ENCODE measurements around the gene SLIT3.

DNA sequence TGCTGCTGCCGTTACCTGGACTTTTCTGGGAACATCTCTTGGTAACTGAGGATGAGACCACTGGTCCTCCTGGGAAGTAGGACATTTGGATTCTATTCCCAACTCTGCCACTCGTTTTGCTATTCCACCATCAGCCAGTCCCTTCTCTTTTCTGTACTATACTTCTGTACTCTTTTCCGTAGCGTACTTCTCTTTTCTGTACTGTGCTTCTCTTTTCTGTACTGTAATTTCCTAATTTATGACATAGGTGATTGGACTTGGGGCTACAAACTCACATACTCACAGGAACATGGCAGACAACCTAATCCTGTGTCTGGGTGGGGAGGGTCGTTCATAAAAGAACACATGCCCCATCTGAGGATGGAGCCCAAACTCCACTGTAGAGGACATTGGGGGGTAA is 386.4 kb downstream of the SLIT3 start:
- TF ChIP-seq, protein P1, sequence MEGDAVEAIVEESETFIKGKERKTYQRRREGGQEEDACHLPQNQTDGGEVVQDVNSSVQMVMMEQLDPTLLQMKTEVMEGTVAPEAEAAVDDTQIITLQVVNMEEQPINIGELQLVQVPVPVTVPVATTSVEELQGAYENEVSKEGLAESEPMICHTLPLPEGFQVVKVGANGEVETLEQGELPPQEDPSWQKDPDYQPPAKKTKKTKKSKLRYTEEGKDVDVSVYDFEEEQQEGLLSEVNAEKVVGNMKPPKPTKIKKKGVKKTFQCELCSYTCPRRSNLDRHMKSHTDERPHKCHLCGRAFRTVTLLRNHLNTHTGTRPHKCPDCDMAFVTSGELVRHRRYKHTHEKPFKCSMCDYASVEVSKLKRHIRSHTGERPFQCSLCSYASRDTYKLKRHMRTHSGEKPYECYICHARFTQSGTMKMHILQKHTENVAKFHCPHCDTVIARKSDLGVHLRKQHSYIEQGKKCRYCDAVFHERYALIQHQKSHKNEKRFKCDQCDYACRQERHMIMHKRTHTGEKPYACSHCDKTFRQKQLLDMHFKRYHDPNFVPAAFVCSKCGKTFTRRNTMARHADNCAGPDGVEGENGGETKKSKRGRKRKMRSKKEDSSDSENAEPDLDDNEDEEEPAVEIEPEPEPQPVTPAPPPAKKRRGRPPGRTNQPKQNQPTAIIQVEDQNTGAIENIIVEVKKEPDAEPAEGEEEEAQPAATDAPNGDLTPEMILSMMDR (IDR thresholded peaks at IDR 0.05) = no peak
- TF ChIP-seq POLR2A (IDR thresholded peaks at IDR 0.05; ENCODE audit: low read depth) (no peak), POLR2AphosphoS5 (IDR thresholded peaks at IDR 0.05) (no peak), EP300 (IDR thresholded peaks at IDR 0.05) (no peak)

Data from esophagus muscularis mucosa (tissue), 4 donors.